Left lung (tissue), 10 donors: ENCODE data around the gene MPZL1. TPM values are rescaled to one million over a fixed set of nuclear protein-coding genes. Genes with fewer than 3 reads are reported as not detected.

Source experiments
- ATAC-seq: fragments of 200-7000 bp; cut with Tn5 transposase; one replicate; pipeline ENCODE4 v1.9.1; 2020; ENCODE audit warnings: moderate library complexity
- DNase-seq, 4 donors: peaks; one replicate each; pipeline ENCODE4 v3.0.0-alpha.2; 2013 to 2020
- H3K27ac ChIP-seq, 2 donors: fragments of 200-600 bp; sonication (generic) in 1 of 2; one replicate each; pipeline versions ENCODE4 v1.5.0 to v1.8.0; 2020 to 2021
- H3K27me3 ChIP-seq, 2 donors: fragments of 200-600 bp; sonication (generic) in 1 of 2; one replicate each; pipeline versions ENCODE4 v1.5.0 to v1.8.0; 2020 to 2021
- H3K36me3 ChIP-seq, 2 donors: fragments of 200-600 bp; sonication (generic) in 1 of 2; one replicate each; pipeline versions ENCODE4 v1.5.0 to v1.8.0; 2020 to 2021
- H3K4me1 ChIP-seq, 2 donors: fragments of 200-600 bp; one replicate each; pipeline ENCODE4 v1.8.0; 2021
- H3K4me3 ChIP-seq, 2 donors: fragments of 200-600 bp; sonication (generic) in 1 of 2; one replicate each; pipeline versions ENCODE4 v1.5.0 to v1.8.0; 2020 to 2021; ENCODE audit warnings: mild to moderate bottlenecking in 1 of 2
- H3K9me3 ChIP-seq, 2 donors: fragments of 200-600 bp; sonication (generic) in 1 of 2; one replicate each; pipeline versions ENCODE4 v1.5.0 to v1.8.0; 2020 to 2021
- intact Hi-C, 2 donors: fragments of 100-400 bp; cut with DNase I; formaldehyde crosslinking; loops; one replicate each; pipeline versions ENCODE4 v1.11.2 to v1.14.2; 2022
- polyA plus RNA-seq, 6 donors: library from polyadenylated mRNA; unstranded; fragments of 120-200 nt; gene quantifications; one replicate each; pipeline ENCODE4 v1.2.1, GENCODE V29; 2013; ENCODE audit not compliant: insufficient read length in 6 of 6
- total RNA-seq, 2 donors: library from RNA; stranded (reverse); fragmentation: NEBNext Ultra II Directional; extraction: Animal tissue kit (Norgen Biotek cat#: 25700); gene quantifications; one replicate each; pipeline ENCODE4 v1.2.1, GENCODE V29; 2021
- TF ChIP-seq, protein P1 (sequence below), 2 donors: fragments of 200-600 bp; sonication (generic) in 1 of 2; IDR thresholded peaks; one replicate each; pipeline versions ENCODE4 v1.5.0 to v1.8.0; 2021; ENCODE audit warnings: antibody characterized with exemption in 2 of 2
- donor health status: DM: no; HTN: yes; CAD: no.
- donor health status: DM: no; HTN: no; CAD: no.

Gene MPZL1
- total and polyA plus RNA-seq, 8 donors = 110 to 148 (median 122) TPM

GRCh38 chr1:167774710-167775109 lies 52.9 kb downstream of the MPZL1 start:
- no peak overlapping the region for H3K4me3 ChIP-seq
- H3K9me3 ChIP-seq = no peaks in the 10 kb centered on the region
- peaks cover 0 to 5% of the 10 kb centered on the region in 2 donors for H3K4me1 ChIP-seq
- peaks cover 0 to 24% of the 10 kb centered on the region in 2 donors for H3K36me3 ChIP-seq
- no peak overlapping the region for H3K27ac ChIP-seq
- DNase-seq = no peak
- TF ChIP-seq, protein P1, sequence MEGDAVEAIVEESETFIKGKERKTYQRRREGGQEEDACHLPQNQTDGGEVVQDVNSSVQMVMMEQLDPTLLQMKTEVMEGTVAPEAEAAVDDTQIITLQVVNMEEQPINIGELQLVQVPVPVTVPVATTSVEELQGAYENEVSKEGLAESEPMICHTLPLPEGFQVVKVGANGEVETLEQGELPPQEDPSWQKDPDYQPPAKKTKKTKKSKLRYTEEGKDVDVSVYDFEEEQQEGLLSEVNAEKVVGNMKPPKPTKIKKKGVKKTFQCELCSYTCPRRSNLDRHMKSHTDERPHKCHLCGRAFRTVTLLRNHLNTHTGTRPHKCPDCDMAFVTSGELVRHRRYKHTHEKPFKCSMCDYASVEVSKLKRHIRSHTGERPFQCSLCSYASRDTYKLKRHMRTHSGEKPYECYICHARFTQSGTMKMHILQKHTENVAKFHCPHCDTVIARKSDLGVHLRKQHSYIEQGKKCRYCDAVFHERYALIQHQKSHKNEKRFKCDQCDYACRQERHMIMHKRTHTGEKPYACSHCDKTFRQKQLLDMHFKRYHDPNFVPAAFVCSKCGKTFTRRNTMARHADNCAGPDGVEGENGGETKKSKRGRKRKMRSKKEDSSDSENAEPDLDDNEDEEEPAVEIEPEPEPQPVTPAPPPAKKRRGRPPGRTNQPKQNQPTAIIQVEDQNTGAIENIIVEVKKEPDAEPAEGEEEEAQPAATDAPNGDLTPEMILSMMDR (IDR thresholded peaks at IDR 0.05) = no peak
- no peak for ATAC-seq
- H3K27me3 ChIP-seq = no peaks in the 10 kb centered on the region
- intact Hi-C loops = no loop called here

DNA sequence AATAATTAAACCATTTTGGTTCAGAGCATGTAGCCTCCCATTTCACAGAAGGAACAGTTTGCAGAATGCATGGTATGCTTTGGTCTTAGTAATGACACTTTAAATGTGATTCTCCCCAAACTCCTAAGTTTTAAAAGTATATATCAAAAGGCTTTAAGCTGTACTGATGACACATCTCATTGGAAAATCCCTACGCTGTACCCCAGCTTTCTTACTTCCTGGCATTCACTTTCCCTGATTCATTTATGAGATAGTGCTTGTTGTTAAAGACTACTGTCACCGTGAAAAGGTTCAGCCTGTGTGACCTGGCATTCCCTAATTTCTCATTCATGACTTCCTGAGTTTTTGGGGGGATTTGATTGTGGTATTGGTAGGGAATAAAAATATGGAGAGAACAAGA lies 53.4 kb downstream of the MPZL1 start:
- Histone ChIP-seq H3K4me3 (no peak overlapping the region), H3K27ac (no peak overlapping the region), H3K4me1 (peaks cover 0 to 5% of the 10 kb centered on the region in 2 donors), H3K27me3 (no peaks in the 10 kb centered on the region), H3K36me3 (peaks cover 0 to 24% of the 10 kb centered on the region in 2 donors), H3K9me3 (no peaks in the 10 kb centered on the region)
- DNase-seq = no peak
- intact Hi-C loops = no loop called here
- ATAC-seq = no peak
- TF ChIP-seq, protein P1 (IDR thresholded peaks at IDR 0.05) = no peak

GRCh38 chr1:167776151-167776550 lies 54.4 kb downstream of the MPZL1 start:
- intact Hi-C loops = no loop called here
- no peaks in the 10 kb centered on the region for H3K9me3 ChIP-seq
- H3K36me3 ChIP-seq = peaks cover 0 to 24% of the 10 kb centered on the region in 2 donors
- no peak overlapping the region for H3K4me3 ChIP-seq
- DNase-seq (no peak), ATAC-seq (peak; percentile 13)
- peaks cover 0 to 5% of the 10 kb centered on the region in 2 donors for H3K4me1 ChIP-seq
- no peaks in the 10 kb centered on the region for H3K27me3 ChIP-seq
- TF ChIP-seq, protein P1 (IDR thresholded peaks at IDR 0.05) = no peak
- H3K27ac ChIP-seq = peak overlapping the region in 1 of 2 donors; percentile 34

DNA sequence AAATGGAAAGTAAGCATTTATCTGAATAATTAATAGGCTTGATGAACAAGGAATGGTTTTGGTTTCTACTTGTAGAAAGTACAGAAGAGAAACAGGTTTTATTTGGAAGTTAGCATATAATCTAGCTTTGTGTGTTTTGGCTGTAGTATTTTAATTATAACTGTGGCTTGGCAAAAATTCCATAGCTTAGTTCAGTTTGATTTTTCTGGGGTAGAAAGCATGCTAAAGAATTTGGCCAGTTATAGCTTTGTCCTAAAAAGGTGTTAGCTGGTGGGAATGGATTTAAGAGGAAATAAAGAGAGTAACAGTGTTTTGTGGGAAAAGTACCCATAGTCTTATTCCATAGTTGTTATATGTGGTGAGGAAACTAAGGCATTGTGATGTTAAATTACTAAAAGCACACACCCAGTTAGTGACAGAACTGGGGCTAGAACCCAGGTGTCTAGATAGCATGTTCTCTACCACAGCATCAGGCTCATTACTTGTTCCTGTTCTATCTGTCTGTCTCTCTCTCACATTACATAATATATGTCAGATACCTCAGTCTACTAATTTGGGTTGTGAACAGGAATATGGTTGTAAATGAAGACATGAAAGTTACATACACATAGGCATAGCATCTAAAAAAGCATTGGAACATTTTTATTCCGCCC lies 55.0 kb downstream of the MPZL1 start:
- H3K4me3 ChIP-seq = no peak overlapping the region
- peaks cover 0 to 20% of the 10 kb centered on the region in 2 donors for H3K36me3 ChIP-seq
- peaks cover 0 to 5% of the 10 kb centered on the region in 2 donors for H3K4me1 ChIP-seq
- no peaks in the 10 kb centered on the region for H3K9me3 ChIP-seq
- ATAC-seq (no peak), DNase-seq (no peak)
- no peaks in the 10 kb centered on the region for H3K27me3 ChIP-seq
- H3K27ac ChIP-seq = peak overlapping the region in 1 of 2 donors; percentile 34
- TF ChIP-seq, protein P1 (IDR thresholded peaks at IDR 0.05) = no peak
- intact Hi-C loops = no loop called here

GRCh38 chr1:167777269-167777650 lies 55.5 kb downstream of the MPZL1 start:
- DNase-seq = no peak
- H3K27ac ChIP-seq = no peak overlapping the region
- intact Hi-C loops = no loop called here
- H3K4me1 ChIP-seq = peaks cover 0 to 5% of the 10 kb centered on the region in 2 donors
- no peak for ATAC-seq
- peaks cover 0 to 15% of the 10 kb centered on the region in 2 donors for H3K36me3 ChIP-seq
- no peaks in the 10 kb centered on the region for H3K9me3 ChIP-seq
- TF ChIP-seq, protein P1 (IDR thresholded peaks at IDR 0.05) = no peak
- no peaks in the 10 kb centered on the region for H3K27me3 ChIP-seq
- H3K4me3 ChIP-seq = no peak overlapping the region
